Fibroblast of mammary gland (primary cell): ENCODE data around the gene SPATS2L.

Experiments
- DNase-seq: peaks from one replicate; pipeline ENCODE4 v3.0.0-alpha.2; 2010; ENCODE audit warnings: low read depth
- H3K4me3 ChIP-seq: 2 replicates; pipeline ENCODE4 v1.5.1; 2011; ENCODE audit warnings: low read depth, mild to moderate bottlenecking, low read length, moderate library complexity; ENCODE audit not compliant: control insufficient read depth
- TF ChIP-seq, protein P1 (sequence below): conservative IDR thresholded peaks from 2 replicates; pipeline ENCODE4 v1.5.1; 2011; ENCODE audit warnings: low read depth, low read length, inconsistent platforms; ENCODE audit not compliant: control insufficient read depth, insufficient read depth

The SPATS2L gene

DNA sequence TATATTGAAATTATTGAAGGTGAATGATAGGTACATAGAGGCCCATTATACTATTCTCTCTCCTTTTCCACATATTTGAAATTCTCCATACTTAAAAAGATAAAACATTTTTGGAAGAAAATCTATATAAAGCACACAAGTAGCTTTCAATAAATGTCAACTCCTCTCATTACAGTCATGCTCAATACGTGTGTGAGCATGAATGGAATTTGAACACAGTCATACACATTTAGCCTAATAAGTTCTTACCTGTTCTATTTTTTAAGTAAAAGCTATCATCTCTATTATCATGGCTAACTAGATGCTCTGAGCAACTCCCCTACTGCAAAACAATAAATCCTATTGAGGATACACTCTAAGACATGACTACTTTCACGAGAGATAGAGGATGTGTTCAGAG is 41.9 kb upstream of the SPATS2L start:
- no peak overlapping the region for H3K4me3 ChIP-seq
- no peak for DNase-seq
- TF ChIP-seq, protein P1, sequence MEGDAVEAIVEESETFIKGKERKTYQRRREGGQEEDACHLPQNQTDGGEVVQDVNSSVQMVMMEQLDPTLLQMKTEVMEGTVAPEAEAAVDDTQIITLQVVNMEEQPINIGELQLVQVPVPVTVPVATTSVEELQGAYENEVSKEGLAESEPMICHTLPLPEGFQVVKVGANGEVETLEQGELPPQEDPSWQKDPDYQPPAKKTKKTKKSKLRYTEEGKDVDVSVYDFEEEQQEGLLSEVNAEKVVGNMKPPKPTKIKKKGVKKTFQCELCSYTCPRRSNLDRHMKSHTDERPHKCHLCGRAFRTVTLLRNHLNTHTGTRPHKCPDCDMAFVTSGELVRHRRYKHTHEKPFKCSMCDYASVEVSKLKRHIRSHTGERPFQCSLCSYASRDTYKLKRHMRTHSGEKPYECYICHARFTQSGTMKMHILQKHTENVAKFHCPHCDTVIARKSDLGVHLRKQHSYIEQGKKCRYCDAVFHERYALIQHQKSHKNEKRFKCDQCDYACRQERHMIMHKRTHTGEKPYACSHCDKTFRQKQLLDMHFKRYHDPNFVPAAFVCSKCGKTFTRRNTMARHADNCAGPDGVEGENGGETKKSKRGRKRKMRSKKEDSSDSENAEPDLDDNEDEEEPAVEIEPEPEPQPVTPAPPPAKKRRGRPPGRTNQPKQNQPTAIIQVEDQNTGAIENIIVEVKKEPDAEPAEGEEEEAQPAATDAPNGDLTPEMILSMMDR: no peak

DNA sequence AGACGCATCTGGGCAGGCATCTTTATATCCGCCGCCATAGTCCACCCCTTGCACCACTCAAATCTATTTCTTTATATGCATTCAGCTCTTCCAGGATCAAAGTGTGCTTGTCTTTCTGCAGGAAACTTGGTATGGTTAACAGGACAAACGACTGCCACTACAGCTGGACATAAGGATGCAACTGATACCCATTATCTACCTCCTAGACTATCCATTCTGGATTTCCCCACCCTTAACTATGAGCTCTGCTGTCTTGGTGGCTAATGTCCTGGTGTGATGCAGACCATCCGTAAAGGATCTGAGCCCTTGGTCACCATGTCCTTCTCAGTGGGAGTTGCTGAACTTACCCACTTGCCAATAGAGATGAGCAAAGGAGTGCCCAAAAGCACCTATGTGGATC is 40.1 kb upstream of the SPATS2L start:
- no peak overlapping the region for H3K4me3 ChIP-seq
- TF ChIP-seq, protein P1: no peak
- no peak for DNase-seq

GRCh38 chr2:200267350-200267749 is 39.1 kb upstream of the SPATS2L start:
- TF ChIP-seq, protein P1: no peak
- H3K4me3 ChIP-seq: no peak overlapping the region
- no peak for DNase-seq

DNA sequence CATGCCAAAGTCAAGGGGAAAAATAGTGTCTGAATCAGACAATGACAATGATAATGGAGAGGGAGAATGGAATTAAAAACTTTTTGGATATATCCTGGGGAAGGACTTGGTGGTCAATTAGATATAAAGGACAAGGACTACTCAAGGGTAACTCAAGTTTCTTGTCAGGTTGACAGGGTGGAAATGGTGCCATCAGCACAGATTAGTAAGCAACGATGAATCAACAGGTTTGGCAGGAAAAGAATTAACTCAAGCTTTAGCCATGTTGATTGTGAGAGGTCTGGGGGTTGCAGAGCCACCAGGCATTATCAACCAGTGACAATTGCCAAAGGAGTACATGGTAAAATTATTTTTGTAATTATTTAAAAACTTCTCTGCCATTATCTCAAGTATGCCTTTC is 35.8 kb upstream of the SPATS2L start:
- TF ChIP-seq, protein P1: no peak
- no peak overlapping the region for H3K4me3 ChIP-seq
- no peak for DNase-seq

GRCh38 chr2:200272320-200272719 is 34.2 kb upstream of the SPATS2L start:
- DNase-seq: no peak
- H3K4me3 ChIP-seq: no peak overlapping the region
- TF ChIP-seq, protein P1: no peak

- TF ChIP-seq, protein P1: no peak
- no peak overlapping the region for H3K4me3 ChIP-seq
- DNase-seq: no peak
Observed at GRCh38 chr2:200274116-200275075, 32.1 kb upstream of the SPATS2L start.
